Fibroblast of lung (primary cell): Measurements from ENCODE around the gene MSX1.

Experiments
- EZH2 ChIP-seq: IDR thresholded peaks from 2 replicates; pipeline ENCODE4 v1.5.1; 2012; ENCODE audit warnings: low read length, control low read depth, mild to moderate bottlenecking; ENCODE audit errors: missing control alignments
- TF ChIP-seq, protein P1 (sequence below), 2 donors: IDR thresholded peaks in 1 of 2; conservative IDR thresholded peaks in 1 of 2; 1 replicate in 1 of 2; 2 replicates in 1 of 2; pipeline ENCODE4 v1.5.1; 2011 to 2012; ENCODE audit warnings: low read length in 2 of 2, control low read depth in 1 of 2, inconsistent platforms in 1 of 2, low read depth in 1 of 2, mild to moderate bottlenecking in 1 of 2

DNA sequence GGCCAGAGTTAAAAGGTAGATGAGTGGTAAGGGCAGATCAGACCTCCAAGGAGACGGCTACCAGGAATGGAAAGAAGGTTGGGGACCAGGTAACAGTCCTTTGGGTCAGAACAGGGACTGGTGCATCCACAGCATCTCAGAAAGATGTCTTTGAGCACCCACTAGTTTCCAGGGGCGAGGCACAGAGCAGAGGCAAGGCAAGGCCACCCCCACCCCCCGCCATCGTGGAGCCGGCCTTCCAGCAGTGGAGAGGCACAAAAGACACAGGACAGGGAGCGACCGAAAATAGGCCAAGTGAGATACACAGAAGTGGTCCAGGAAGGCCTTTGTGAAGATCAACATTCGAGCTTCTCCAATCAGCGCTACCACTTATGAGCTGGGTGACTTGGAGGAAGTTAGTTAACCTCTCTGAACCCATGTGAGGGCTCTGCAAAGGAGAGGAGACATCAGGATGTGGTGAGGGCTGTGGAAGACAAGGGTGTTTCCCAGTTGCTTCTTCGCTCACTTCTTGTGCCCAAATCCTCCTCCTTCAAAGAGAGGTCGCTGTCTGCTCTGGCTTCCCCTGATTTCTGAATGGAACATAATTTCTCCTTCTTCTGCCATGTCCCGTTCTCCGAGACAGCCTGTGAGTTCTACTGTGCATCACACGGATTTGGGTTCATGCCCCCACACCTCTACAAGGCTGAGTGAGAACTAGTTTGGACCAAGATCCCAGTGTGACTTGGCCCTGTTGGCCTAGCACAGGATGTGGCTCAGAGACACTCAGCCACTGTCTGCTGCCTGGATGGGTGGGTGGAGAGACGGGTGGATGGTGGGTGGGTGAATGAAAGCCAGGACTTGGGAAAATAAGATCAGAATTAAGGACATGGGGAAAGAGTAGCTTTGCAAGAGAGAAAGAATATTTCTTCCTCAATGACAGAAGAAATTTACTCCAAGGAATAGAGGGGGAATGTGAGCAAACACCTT is 16.7 kb upstream of the MSX1 start:
- TF ChIP-seq, protein P1, sequence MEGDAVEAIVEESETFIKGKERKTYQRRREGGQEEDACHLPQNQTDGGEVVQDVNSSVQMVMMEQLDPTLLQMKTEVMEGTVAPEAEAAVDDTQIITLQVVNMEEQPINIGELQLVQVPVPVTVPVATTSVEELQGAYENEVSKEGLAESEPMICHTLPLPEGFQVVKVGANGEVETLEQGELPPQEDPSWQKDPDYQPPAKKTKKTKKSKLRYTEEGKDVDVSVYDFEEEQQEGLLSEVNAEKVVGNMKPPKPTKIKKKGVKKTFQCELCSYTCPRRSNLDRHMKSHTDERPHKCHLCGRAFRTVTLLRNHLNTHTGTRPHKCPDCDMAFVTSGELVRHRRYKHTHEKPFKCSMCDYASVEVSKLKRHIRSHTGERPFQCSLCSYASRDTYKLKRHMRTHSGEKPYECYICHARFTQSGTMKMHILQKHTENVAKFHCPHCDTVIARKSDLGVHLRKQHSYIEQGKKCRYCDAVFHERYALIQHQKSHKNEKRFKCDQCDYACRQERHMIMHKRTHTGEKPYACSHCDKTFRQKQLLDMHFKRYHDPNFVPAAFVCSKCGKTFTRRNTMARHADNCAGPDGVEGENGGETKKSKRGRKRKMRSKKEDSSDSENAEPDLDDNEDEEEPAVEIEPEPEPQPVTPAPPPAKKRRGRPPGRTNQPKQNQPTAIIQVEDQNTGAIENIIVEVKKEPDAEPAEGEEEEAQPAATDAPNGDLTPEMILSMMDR (conservative IDR thresholded peaks at IDR 0.05 in 1 of 2, IDR thresholded peaks at IDR 0.05 in 1 of 2; ENCODE audit: low read depth in 1 of 2, low read length in 2 of 2), result no peak
- no peak for TF ChIP-seq EZH2
